CD14-positive monocyte (primary cell): Measurements from ENCODE around the gene MAN2B2. TPM values are rescaled to one million over a fixed set of nuclear protein-coding genes. Genes with fewer than 3 reads are reported as not detected.

ENCODE experiments used
- DNase-seq, 3 donors: peaks; one replicate each; pipeline ENCODE4 v3.0.0-alpha.2; 2011 to 2022
- H2AFZ ChIP-seq: 2 replicates; pipeline ENCODE4 v1.6.0; 2012; ENCODE audit warnings: mild to moderate bottlenecking, low read depth, low read length, inconsistent platforms; ENCODE audit not compliant: insufficient read depth, poor library complexity, severe bottlenecking
- H3K27ac ChIP-seq, 2 donors: 1 replicate in 1 of 2; 2 replicates in 1 of 2; pipeline ENCODE4 v1.5.1; 2012 to 2013; ENCODE audit warnings: low read length in 2 of 2, control low read depth in 1 of 2, inconsistent platforms in 1 of 2, low read depth in 1 of 2, mild to moderate bottlenecking in 1 of 2
- H3K27me3 ChIP-seq, 2 donors: one replicate each; pipeline versions ENCODE4 v1.6.0 to v1.6.1; 2011 to 2013; ENCODE audit warnings: low read length in 2 of 2; ENCODE audit not compliant: control insufficient read depth in 2 of 2, insufficient read depth in 2 of 2
- H3K36me3 ChIP-seq, 2 donors: replicated peaks in 1 of 2; 1 replicate in 1 of 2; 2 replicates in 1 of 2; pipeline versions ENCODE4 v1.5.1 to v1.6.1; 2012 to 2013; ENCODE audit warnings: low read length in 2 of 2, control low read depth in 1 of 2, inconsistent platforms in 1 of 2, mild to moderate bottlenecking in 1 of 2; ENCODE audit not compliant: insufficient read depth in 2 of 2, control insufficient read depth in 1 of 2
- H3K4me1 ChIP-seq, 2 donors: 1 replicate in 1 of 2; 2 replicates in 1 of 2; pipeline versions ENCODE4 v1.5.1 to v1.6.1; 2012 to 2013; ENCODE audit warnings: low read length in 2 of 2, control low read depth in 1 of 2, inconsistent platforms in 1 of 2, mild to moderate bottlenecking in 1 of 2, moderate library complexity in 1 of 2; ENCODE audit not compliant: insufficient read depth in 2 of 2, control insufficient read depth in 1 of 2
- H3K4me2 ChIP-seq: replicated peaks from 2 replicates; pipeline ENCODE3; 2012; ENCODE audit warnings: low read length, moderate library complexity, mild to moderate bottlenecking; ENCODE audit not compliant: poor library complexity, severe bottlenecking; ENCODE audit errors: extremely low read depth
- H3K4me3 ChIP-seq, 3 experiments: fragments of 200-600 bp in 1 of 3; sonication (generic) in 1 of 3; replicated peaks in 1 of 3; 1 replicate in 2 of 3; 2 replicates in 1 of 3; pipeline ENCODE4 v1.5.1; 2011 to 2013; ENCODE audit warnings: low read length in 3 of 3, mild to moderate bottlenecking in 3 of 3, control low read depth in 2 of 3, low read depth in 2 of 3, inconsistent platforms in 1 of 3, moderate library complexity in 1 of 3
- H3K79me2 ChIP-seq: 2 replicates; pipeline ENCODE4 v1.6.0; 2012; ENCODE audit warnings: mild to moderate bottlenecking, control low read depth, inconsistent platforms, low read length, moderate library complexity; ENCODE audit not compliant: insufficient read depth
- H3K9ac ChIP-seq: 2 replicates; pipeline ENCODE4 v1.6.0; 2017; ENCODE audit warnings: low read length, mild to moderate bottlenecking; ENCODE audit not compliant: insufficient read depth, poor library complexity, severe bottlenecking
- H3K9me3 ChIP-seq, 2 donors: replicated peaks in 1 of 2; 1 replicate in 1 of 2; 2 replicates in 1 of 2; pipeline versions ENCODE4 v1.5.1 to v1.6.1; 2012 to 2013; ENCODE audit warnings: low read length in 2 of 2, control low read depth in 1 of 2; ENCODE audit not compliant: control insufficient read depth in 1 of 2, insufficient read depth in 1 of 2
- H4K20me1 ChIP-seq: 2 replicates; pipeline ENCODE4 v1.6.0; 2012; ENCODE audit warnings: mild to moderate bottlenecking, low read length, control low read depth, moderate library complexity; ENCODE audit not compliant: insufficient read depth
- H3K27ac Mint-ChIP-seq, 7 donors: one replicate each; pipeline ENCODE4 v1.8.0; 2020; ENCODE audit warnings: mild to moderate bottlenecking in 7 of 7, mixed read lengths in 7 of 7, moderate library complexity in 6 of 7, inconsistent platforms in 2 of 7
- H3K27me3 Mint-ChIP-seq, 3 donors: one replicate each; pipeline ENCODE4 v1.8.0; 2021 to 2022; ENCODE audit warnings: low read depth in 3 of 3, mild to moderate bottlenecking in 3 of 3, mixed read lengths in 3 of 3, moderate library complexity in 3 of 3, inconsistent platforms in 1 of 3
- H3K36me3 Mint-ChIP-seq, 2 donors: one replicate each; pipeline ENCODE4 v1.8.0; 2020; ENCODE audit warnings: mixed read lengths in 2 of 2, inconsistent platforms in 1 of 2, mild to moderate bottlenecking in 1 of 2
- H3K4me1 Mint-ChIP-seq: one replicate; pipeline ENCODE4 v1.8.0; 2020; ENCODE audit warnings: mild to moderate bottlenecking, mixed read lengths
- H3K4me3 Mint-ChIP-seq, 2 donors: one replicate each; pipeline ENCODE4 v1.8.0; 2020; ENCODE audit warnings: mild to moderate bottlenecking in 2 of 2, mixed read lengths in 2 of 2, moderate library complexity in 1 of 2
- H3K9me3 Mint-ChIP-seq, 7 donors: one replicate each; pipeline ENCODE4 v1.8.0; 2020 to 2022; ENCODE audit warnings: mixed read lengths in 7 of 7, mild to moderate bottlenecking in 6 of 7, moderate library complexity in 6 of 7, inconsistent platforms in 2 of 7
- WGBS: methylation state at CpG from one replicate; pipeline ENCODE4 v1.1.5; 2013; ENCODE audit warnings: missing lambda C conversion rate; ENCODE audit not compliant: insufficient coverage; 5-methylcytosine and 5-hydroxymethylcytosine counted together
- intact Hi-C, 2 donors: fragments of 100-400 bp; cut with micrococcal nuclease; formaldehyde crosslinking; loops; one replicate each; pipeline versions ENCODE4 v1.15.0 to v1.15.1; 2023
- polyA plus RNA-seq, 3 donors: library from polyadenylated mRNA; depleted of rRNA in 1 of 3; unstranded in 2 of 3; stranded (reverse) in 1 of 3; fragments of 300-500 nt in 2 of 3; fragments of >200 nt in 1 of 3; fragmentation: Illumina TruSeq in 2 of 3; gene quantifications; 1 replicate in 2 of 3; 2 replicates in 1 of 3; pipeline ENCODE4 v1.2.3, GENCODE V29; 2012 to 2021
- TF ChIP-seq, protein P1 (sequence below): fragments of 200-600 bp; IDR thresholded peaks from one replicate; pipeline ENCODE4 v1.8.0; 2022; ENCODE audit warnings: antibody characterized with exemption, mild to moderate bottlenecking

MAN2B2 gene
- polyA plus RNA-seq, 3 donors = 9.6 to 28.4 (median 10.6) TPM

DNA sequence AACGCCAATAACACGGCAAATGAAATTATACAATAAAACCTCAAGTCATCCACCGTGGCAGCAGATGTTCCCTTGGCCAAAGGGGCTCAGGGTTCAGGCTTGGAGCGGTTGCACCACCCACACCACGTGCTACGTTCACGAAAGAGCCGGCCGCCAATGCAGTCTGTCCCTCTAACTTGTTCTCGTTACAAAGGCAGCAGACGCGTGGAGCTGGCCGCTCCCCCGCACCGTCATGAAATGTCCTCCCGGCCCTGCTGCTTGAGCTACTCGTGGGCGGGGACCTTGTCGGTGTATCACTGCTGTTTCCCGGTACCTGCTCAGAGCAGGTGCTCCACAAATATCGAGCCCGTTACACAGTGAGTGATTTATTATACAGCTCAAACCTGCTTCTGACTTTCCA is 36.4 kb upstream of the MAN2B2 start:
- Histone ChIP-seq H2AFZ (no peak overlapping the region), H3K9ac (no peak overlapping the region), H3K27me3 (no peaks in the 10 kb centered on the region), H3K4me1 (no peaks in the 10 kb centered on the region), H3K27ac (no peak overlapping the region), H3K4me3 (no peak overlapping the region), H3K4me2 (no peak overlapping the region), H3K79me2 (no peaks in the 10 kb centered on the region), H3K36me3 (no peaks in the 10 kb centered on the region), H4K20me1 (no peaks in the 10 kb centered on the region), H3K9me3 (no peaks in the 10 kb centered on the region)
- H3K27ac Mint-ChIP-seq = no peak overlapping the region
- no peak for DNase-seq
- H3K27me3 Mint-ChIP-seq = peaks cover 2 to 4% (median 4%) of the 10 kb centered on the region in 3 donors
- intact Hi-C loops = no loop called here
- TF ChIP-seq, protein P1, sequence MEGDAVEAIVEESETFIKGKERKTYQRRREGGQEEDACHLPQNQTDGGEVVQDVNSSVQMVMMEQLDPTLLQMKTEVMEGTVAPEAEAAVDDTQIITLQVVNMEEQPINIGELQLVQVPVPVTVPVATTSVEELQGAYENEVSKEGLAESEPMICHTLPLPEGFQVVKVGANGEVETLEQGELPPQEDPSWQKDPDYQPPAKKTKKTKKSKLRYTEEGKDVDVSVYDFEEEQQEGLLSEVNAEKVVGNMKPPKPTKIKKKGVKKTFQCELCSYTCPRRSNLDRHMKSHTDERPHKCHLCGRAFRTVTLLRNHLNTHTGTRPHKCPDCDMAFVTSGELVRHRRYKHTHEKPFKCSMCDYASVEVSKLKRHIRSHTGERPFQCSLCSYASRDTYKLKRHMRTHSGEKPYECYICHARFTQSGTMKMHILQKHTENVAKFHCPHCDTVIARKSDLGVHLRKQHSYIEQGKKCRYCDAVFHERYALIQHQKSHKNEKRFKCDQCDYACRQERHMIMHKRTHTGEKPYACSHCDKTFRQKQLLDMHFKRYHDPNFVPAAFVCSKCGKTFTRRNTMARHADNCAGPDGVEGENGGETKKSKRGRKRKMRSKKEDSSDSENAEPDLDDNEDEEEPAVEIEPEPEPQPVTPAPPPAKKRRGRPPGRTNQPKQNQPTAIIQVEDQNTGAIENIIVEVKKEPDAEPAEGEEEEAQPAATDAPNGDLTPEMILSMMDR = no peak
- H3K4me3 Mint-ChIP-seq = no peak overlapping the region
- no peaks in the 10 kb centered on the region for H3K36me3 Mint-ChIP-seq
- 61% methylated on average over 22 of the region's 22 CpGs for WGBS
- peaks cover 0 to 6% (median 2%) of the 10 kb centered on the region in 7 donors for H3K9me3 Mint-ChIP-seq
- no peaks in the 10 kb centered on the region for H3K4me1 Mint-ChIP-seq

DNA sequence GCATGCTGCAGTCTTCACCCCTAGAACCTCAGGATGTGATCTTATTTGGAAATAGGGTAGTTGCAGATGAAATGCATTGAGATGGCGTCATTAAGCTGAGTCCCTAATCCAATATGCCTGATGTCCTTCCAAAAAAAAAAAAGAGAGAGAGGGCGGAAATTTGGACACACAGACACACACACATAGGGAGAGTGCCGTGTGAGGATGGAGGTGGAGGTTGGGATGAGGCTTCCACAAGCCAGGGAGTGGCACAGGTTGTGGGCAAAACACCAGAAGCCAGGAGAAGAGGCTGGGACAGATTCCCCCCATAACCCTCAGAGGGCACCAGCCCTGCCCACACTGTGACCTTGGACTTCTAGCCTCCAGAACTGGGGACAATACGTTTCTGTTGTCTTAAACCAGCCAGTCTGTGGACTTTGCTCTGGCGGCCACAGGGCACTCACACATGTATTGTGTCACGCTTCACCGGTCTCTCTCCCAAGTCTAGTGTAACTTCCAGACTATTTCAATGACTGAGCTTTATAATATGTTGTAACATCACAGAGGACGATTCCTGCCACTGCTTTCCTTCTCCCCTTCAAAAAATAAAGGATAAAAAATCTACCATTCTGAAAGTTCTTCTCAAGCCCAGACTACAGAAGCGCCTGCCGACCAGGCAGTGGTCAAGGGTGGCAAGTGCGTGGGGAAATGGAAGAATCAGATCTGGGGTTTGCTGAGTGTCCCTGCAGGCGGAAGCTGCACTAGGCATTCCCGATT is 35.8 kb upstream of the MAN2B2 start:
- Histone ChIP-seq H3K27ac (no peak overlapping the region), H3K36me3 (no peaks in the 10 kb centered on the region), H3K27me3 (no peaks in the 10 kb centered on the region), H3K79me2 (no peaks in the 10 kb centered on the region), H3K4me3 (no peak overlapping the region), H4K20me1 (no peaks in the 10 kb centered on the region), H2AFZ (no peak overlapping the region), H3K9ac (no peak overlapping the region), H3K4me1 (no peaks in the 10 kb centered on the region), H3K4me2 (no peak overlapping the region), H3K9me3 (no peaks in the 10 kb centered on the region)
- no peak for DNase-seq
- Mint-ChIP-seq H3K27ac (no peak overlapping the region), H3K36me3 (no peaks in the 10 kb centered on the region), H3K4me3 (peak overlapping the region in 1 of 2 donors; percentile 13), H3K27me3 (peaks cover 2 to 4% (median 4%) of the 10 kb centered on the region in 3 donors), H3K9me3 (peaks cover 0 to 6% (median 2%) of the 10 kb centered on the region in 7 donors), H3K4me1 (no peaks in the 10 kb centered on the region)
- intact Hi-C loops = no loop called here
- TF ChIP-seq, protein P1 = no peak
- 83% methylated on average over 5 of the region's 13 CpGs for WGBS
